Neural progenitor cell (in vitro differentiated cells): ENCODE data around the gene SLC39A2. TPM values are rescaled to one million over a fixed set of nuclear protein-coding genes. Genes with fewer than 3 reads are reported as not detected.

Source experiments
- DNase-seq: peaks from one replicate; pipeline ENCODE4 v3.0.0-alpha.2; 2016; ENCODE audit warnings: low spot score
- H2AFZ ChIP-seq: fragments of 200-600 bp; sonication (generic); replicated peaks from 2 replicates; pipeline ENCODE4 v1.6.1; 2016; ENCODE audit warnings: antibody characterized with exemption
- H3F3A ChIP-seq: fragments of 200-600 bp; sonication (generic); 2 replicates; pipeline ENCODE4 v1.6.1; 2016; ENCODE audit warnings: antibody characterized with exemption, low read depth
- H3K27ac ChIP-seq: fragments of 200-600 bp; sonication (generic); 2 replicates; pipeline ENCODE4 v1.5.1; 2016; ENCODE audit warnings: mild to moderate bottlenecking
- H3K27me3 ChIP-seq: fragments of 200-600 bp; sonication (generic); 2 replicates; pipeline ENCODE4 v1.6.1; 2016; ENCODE audit warnings: mild to moderate bottlenecking, moderate library complexity
- H3K36me3 ChIP-seq: fragments of 200-600 bp; sonication (generic); 2 replicates; pipeline ENCODE4 v1.5.1; 2016
- H3K4me1 ChIP-seq: fragments of 200-600 bp; sonication (generic); 2 replicates; pipeline ENCODE4 v1.6.1; 2016; ENCODE audit warnings: mixed run types
- H3K4me2 ChIP-seq: fragments of 200-600 bp; sonication (generic); 2 replicates; pipeline ENCODE4 v1.6.1; 2016
- H3K4me3 ChIP-seq: fragments of 200-600 bp; sonication (generic); 2 replicates; pipeline ENCODE4 v1.5.1; 2016
- H3K79me2 ChIP-seq: fragments of 200-600 bp; sonication (generic); 2 replicates; pipeline ENCODE4 v1.6.1; 2016; ENCODE audit warnings: low read depth
- H3K9ac ChIP-seq: fragments of 200-600 bp; sonication (generic); 2 replicates; pipeline ENCODE4 v1.6.1; 2016
- H3K9me3 ChIP-seq: fragments of 200-600 bp; sonication (generic); 2 replicates; pipeline ENCODE4 v1.5.1; 2016; ENCODE audit warnings: low read depth
- H4K20me1 ChIP-seq: fragments of 200-600 bp; sonication (generic); 2 replicates; pipeline ENCODE4 v1.6.1; 2016; ENCODE audit warnings: low read depth
- H3K27ac Mint-ChIP-seq: 3 replicates; pipeline ENCODE4 v1.8.0; 2021; ENCODE audit warnings: mixed read lengths
- H3K27me3 Mint-ChIP-seq: 2 replicates; pipeline ENCODE4 v1.8.0; 2022; ENCODE audit warnings: low read depth, mild to moderate bottlenecking, inconsistent platforms, moderate library complexity, mixed read lengths; ENCODE audit not compliant: insufficient read depth
- H3K36me3 Mint-ChIP-seq: 3 replicates; pipeline ENCODE4 v1.8.0; 2021; ENCODE audit warnings: mixed read lengths
- H3K4me1 Mint-ChIP-seq: 3 replicates; pipeline ENCODE4 v1.8.0; 2021; ENCODE audit warnings: mixed read lengths
- H3K4me3 Mint-ChIP-seq: 3 replicates; pipeline ENCODE4 v1.8.0; 2021; ENCODE audit warnings: mild to moderate bottlenecking, moderate library complexity, mixed read lengths
- H3K9me3 Mint-ChIP-seq: 3 replicates; pipeline ENCODE4 v1.8.0; 2020; ENCODE audit warnings: mixed read lengths
- EZH2 ChIP-seq: fragments of 200-600 bp; sonication (generic); IDR thresholded peaks from 2 replicates; pipeline ENCODE4 v1.6.1; 2017; ENCODE audit warnings: antibody characterized with exemption, mild to moderate bottlenecking, moderate library complexity
- EZH2phosphoT487 ChIP-seq: fragments of 200-600 bp; sonication (generic); IDR thresholded peaks from 2 replicates; pipeline ENCODE4 v1.6.1; 2017; ENCODE audit warnings: antibody characterized with exemption
- total RNA-seq: library from RNA; depleted of rRNA; stranded (reverse); fragments of >200 nt; gene quantifications from 2 replicates; pipeline ENCODE4 v1.2.3, GENCODE V29; 2015; ENCODE audit warnings: low replicate concordance
- TF ChIP-seq, protein P1 (sequence below): fragments of 200-600 bp; sonication (generic); IDR thresholded peaks from 2 replicates; pipeline ENCODE4 v1.5.1; 2017; ENCODE audit warnings: antibody characterized with exemption, mild to moderate bottlenecking

Gene SLC39A2
- total RNA-seq, 1 donor from 2014 or later: not detected

GRCh38 chr14:20997564-20997963 is 1.5 kb upstream of the SLC39A2 start:
- Mint-ChIP-seq H3K27ac (no peak overlapping the region), H3K4me3 (no peak overlapping the region), H3K27me3 (no peaks in the 10 kb centered on the region), H3K9me3 (no peaks in the 10 kb centered on the region), H3K36me3 (peaks cover 23% of the 10 kb centered on the region), H3K4me1 (peaks cover 17% of the 10 kb centered on the region)
- H3K9ac ChIP-seq: no peak overlapping the region
- TF ChIP-seq, protein P1, sequence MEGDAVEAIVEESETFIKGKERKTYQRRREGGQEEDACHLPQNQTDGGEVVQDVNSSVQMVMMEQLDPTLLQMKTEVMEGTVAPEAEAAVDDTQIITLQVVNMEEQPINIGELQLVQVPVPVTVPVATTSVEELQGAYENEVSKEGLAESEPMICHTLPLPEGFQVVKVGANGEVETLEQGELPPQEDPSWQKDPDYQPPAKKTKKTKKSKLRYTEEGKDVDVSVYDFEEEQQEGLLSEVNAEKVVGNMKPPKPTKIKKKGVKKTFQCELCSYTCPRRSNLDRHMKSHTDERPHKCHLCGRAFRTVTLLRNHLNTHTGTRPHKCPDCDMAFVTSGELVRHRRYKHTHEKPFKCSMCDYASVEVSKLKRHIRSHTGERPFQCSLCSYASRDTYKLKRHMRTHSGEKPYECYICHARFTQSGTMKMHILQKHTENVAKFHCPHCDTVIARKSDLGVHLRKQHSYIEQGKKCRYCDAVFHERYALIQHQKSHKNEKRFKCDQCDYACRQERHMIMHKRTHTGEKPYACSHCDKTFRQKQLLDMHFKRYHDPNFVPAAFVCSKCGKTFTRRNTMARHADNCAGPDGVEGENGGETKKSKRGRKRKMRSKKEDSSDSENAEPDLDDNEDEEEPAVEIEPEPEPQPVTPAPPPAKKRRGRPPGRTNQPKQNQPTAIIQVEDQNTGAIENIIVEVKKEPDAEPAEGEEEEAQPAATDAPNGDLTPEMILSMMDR: no peak
- TF ChIP-seq EZH2 (no peak), EZH2phosphoT487 (no peak)
- no peak overlapping the region for H2AFZ ChIP-seq
- peaks cover 11% of the 10 kb centered on the region for H3F3A ChIP-seq
- H3K4me2 ChIP-seq: no peak overlapping the region
- no peak for DNase-seq
- H3K4me3 ChIP-seq: no peak overlapping the region
- H3K27ac ChIP-seq: no peak overlapping the region
- H4K20me1 ChIP-seq: no peaks in the 10 kb centered on the region
- H3K27me3 ChIP-seq: no peaks in the 10 kb centered on the region
- H3K79me2 ChIP-seq: peaks cover 2% of the 10 kb centered on the region
- H3K4me1 ChIP-seq: peaks cover 2% of the 10 kb centered on the region
- no peaks in the 10 kb centered on the region for H3K36me3 ChIP-seq
- H3K9me3 ChIP-seq: no peaks in the 10 kb centered on the region

- TF ChIP-seq, protein P1: no peak
- TF ChIP-seq EZH2 (no peak), EZH2phosphoT487 (no peak)
- H3K4me3 Mint-ChIP-seq: no peak overlapping the region
- Histone ChIP-seq H3K36me3 (no peaks in the 10 kb centered on the region), H3K9ac (no peak overlapping the region), H3K4me3 (no peak overlapping the region), H3K27ac (no peak overlapping the region), H2AFZ (no peak overlapping the region), H3F3A (peaks cover 11% of the 10 kb centered on the region), H3K27me3 (no peaks in the 10 kb centered on the region), H3K4me2 (no peak overlapping the region), H3K79me2 (no peaks in the 10 kb centered on the region), H3K4me1 (peaks cover 2% of the 10 kb centered on the region), H4K20me1 (no peaks in the 10 kb centered on the region), H3K9me3 (no peaks in the 10 kb centered on the region)
- H3K27ac Mint-ChIP-seq: no peak overlapping the region
- DNase-seq: no peak
- peaks cover 17% of the 10 kb centered on the region for H3K4me1 Mint-ChIP-seq
- no peaks in the 10 kb centered on the region for H3K9me3 Mint-ChIP-seq
- peaks cover 21% of the 10 kb centered on the region for H3K36me3 Mint-ChIP-seq
- H3K27me3 Mint-ChIP-seq: no peaks in the 10 kb centered on the region
These were observed 954 bp upstream of the SLC39A2 start for GRCh38 chr14:20998139-20998538.

DNA sequence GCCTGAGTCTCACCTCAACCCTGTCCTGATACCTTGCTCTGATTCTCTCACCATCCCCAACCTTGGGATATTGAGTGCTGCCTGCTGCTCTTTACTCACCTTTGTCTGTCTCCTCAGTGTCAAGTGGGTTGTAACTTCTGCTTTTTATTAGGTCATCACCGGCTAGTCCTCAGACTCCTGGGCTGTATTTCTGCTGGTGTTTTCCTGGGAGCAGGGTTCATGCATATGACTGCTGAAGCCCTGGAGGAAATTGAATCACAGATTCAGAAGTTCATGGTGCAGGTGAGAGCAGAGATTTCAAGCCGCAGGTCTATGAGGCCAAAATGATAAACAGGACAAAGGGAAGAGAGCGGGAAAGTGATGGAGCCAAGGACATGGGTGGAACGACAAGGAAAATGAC is 498 bp downstream of the SLC39A2 start:
- Histone ChIP-seq H3K36me3 (no peaks in the 10 kb centered on the region), H3K9me3 (no peaks in the 10 kb centered on the region), H3F3A (peaks cover 11% of the 10 kb centered on the region), H3K27ac (no peak overlapping the region), H3K9ac (no peak overlapping the region), H2AFZ (no peak overlapping the region), H3K4me1 (peaks cover 2% of the 10 kb centered on the region), H3K4me3 (no peak overlapping the region), H4K20me1 (no peaks in the 10 kb centered on the region), H3K79me2 (no peaks in the 10 kb centered on the region), H3K27me3 (no peaks in the 10 kb centered on the region), H3K4me2 (no peak overlapping the region)
- H3K4me3 Mint-ChIP-seq: no peak overlapping the region
- DNase-seq: no peak
- H3K9me3 Mint-ChIP-seq: no peaks in the 10 kb centered on the region
- H3K27me3 Mint-ChIP-seq: no peaks in the 10 kb centered on the region
- H3K27ac Mint-ChIP-seq: peak overlapping the region; percentile 21
- peaks cover 17% of the 10 kb centered on the region for H3K4me1 Mint-ChIP-seq
- H3K36me3 Mint-ChIP-seq: peaks cover 15% of the 10 kb centered on the region
- TF ChIP-seq, protein P1: no peak
- TF ChIP-seq EZH2 (no peak), EZH2phosphoT487 (no peak)
